ENCODE measurements around the gene CEP44.
A peak's percentile ranks its signal among the peaks of the same experiment; 100 is the strongest.
"Not testable (repeated sequence)": the region's sequence is repeated elsewhere in the genome, so short reads cannot be mapped to it uniquely, and the experiment has no call there.

CEP44 gene

GRCh38 chr4:174278467-174278866, 5.2 kb upstream of the CEP44 start:
- DNase-seq (ENCODE audit: low read depth, low spot score), result no peak

- no peak for DNase-seq (ENCODE audit: low read depth, low spot score)
Observed at GRCh38 chr4:174279433-174280155, 4.1 kb upstream of the CEP44 start.

GRCh38 chr4:174281182-174281737, 2.5 kb upstream of the CEP44 start:
- no peak for DNase-seq (ENCODE audit: low read depth, low spot score)

GRCh38 chr4:174281901-174282300, 1.8 kb upstream of the CEP44 start:
- DNase-seq (ENCODE audit: low read depth, low spot score), result no peak

- peak; percentile 73 for DNase-seq (ENCODE audit: low read depth, low spot score)
Observed at GRCh38 chr4:174282836-174283506, 740 bp upstream of the CEP44 start.

- no peak for DNase-seq (ENCODE audit: low read depth, low spot score)
Observed at GRCh38 chr4:174284487-174284886, 776 bp downstream of the CEP44 start.

- DNase-seq (ENCODE audit: low read depth, low spot score), result no peak
Observed at GRCh38 chr4:174286870-174287269, 3.2 kb downstream of the CEP44 start.

DNA sequence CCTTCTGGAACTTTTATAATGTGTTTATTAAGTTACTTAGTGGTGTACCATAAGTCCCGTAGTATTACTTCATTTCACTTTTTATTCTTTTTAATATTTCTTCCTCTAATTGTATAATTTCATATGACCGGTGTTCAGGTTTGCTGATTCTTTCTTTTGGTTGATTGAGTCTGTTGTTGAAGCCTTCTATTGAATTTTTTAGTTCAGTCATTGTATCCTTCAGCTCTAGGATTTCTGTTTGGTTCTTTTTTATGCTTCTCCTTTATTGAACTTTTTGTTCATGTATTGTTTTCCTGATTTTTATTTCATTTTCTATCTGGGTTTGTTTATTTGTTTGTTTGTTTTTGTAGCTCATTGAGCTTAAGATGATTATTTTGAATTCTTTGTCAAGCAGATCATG, 8.8 kb downstream of the CEP44 start:
- no peak for DNase-seq (ENCODE audit: low read depth, low spot score)

GRCh38 chr4:174294641-174295040, 10.9 kb downstream of the CEP44 start:
- DNase-seq (ENCODE audit: low read depth, low spot score), result not testable (repeated sequence)

- not testable (repeated sequence) for DNase-seq (ENCODE audit: low read depth, low spot score)
Observed at GRCh38 chr4:174295142-174295541, 11.4 kb downstream of the CEP44 start.

- no peak for DNase-seq (ENCODE audit: low read depth, low spot score)
Observed at GRCh38 chr4:174303687-174304086, 20.0 kb downstream of the CEP44 start.

DNA sequence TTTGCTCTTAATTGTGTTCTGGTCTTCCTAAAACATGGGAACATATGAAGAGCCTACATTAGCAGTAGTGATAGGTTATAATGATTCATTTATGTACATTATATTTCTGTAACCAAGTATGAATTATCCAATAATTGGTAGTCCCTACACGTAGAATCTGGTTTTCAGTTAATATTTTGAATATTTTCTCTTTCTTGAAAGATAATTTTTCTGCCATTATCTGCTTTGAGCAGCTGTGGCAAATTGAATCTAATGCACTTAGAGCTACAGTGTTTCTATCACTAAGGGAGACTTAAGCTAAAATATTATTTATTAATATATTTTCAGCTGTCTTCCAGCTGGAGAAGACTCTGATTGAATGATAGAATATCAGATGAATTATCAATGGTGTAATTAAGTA, 21.0 kb downstream of the CEP44 start:
- DNase-seq (ENCODE audit: low read depth, low spot score), result no peak

DNA sequence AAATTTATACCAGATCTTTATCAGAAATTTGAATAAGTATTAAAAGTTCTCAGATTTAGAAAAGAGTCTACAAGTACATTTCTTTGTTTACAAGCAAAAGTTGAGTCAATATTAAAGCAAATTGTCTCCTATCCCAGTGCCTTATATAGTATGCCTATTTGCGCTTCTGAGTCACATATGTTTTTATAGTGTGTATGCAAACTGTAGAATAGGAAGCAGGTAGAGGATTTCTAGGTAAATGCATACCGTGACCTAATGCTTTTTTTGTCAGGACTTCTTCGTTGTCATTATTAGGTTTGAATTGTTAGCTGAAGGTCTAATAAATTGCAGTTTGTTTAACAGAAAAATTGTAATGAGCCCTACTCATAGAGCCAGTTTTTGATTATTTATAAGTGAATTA, 22.2 kb downstream of the CEP44 start:
- DNase-seq (ENCODE audit: low read depth, low spot score), result no peak

DNA sequence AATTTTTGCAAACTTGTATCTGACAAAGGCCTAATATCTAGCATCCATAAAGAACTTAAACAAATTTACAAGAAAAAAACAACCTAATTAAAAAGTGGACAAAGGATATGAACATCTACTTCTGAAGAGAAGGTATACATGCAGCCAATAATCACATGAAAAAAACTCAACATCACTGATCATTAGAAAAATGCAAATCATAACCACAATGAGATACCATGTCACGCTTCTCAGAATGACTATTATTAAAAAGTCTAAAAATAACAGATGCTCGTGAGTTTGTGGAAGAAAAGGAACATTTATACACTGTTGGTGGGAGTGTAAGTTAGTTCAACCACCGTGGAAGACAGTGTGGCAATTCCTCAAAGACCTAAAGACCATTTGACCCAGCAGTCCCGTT, 24.0 kb downstream of the CEP44 start:
- DNase-seq (ENCODE audit: low read depth, low spot score), result no peak

DNA sequence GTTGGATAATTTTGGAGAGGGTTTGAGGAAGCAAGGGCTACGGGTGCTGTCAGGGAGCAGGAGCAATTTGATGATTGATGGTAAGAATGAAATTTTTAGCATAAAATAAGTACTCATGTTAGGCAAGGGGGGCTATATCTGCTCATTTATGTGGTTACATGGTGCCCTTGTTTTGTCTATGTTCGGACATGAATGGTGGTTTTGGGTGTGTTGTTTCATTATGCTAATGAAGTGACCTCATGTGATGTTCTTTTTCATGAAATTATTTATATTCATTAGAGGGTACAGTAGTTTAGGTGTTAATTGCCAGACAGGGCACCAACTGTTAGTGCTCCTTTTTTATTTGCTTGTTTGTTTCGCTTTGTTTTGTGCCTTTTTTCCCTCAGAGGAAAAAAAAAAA, 29.3 kb downstream of the CEP44 start:
- DNase-seq (ENCODE audit: low read depth, low spot score), result no peak

GRCh38 chr4:174314274-174314673, 30.6 kb downstream of the CEP44 start:
- no peak for DNase-seq (ENCODE audit: low read depth, low spot score)

DNA sequence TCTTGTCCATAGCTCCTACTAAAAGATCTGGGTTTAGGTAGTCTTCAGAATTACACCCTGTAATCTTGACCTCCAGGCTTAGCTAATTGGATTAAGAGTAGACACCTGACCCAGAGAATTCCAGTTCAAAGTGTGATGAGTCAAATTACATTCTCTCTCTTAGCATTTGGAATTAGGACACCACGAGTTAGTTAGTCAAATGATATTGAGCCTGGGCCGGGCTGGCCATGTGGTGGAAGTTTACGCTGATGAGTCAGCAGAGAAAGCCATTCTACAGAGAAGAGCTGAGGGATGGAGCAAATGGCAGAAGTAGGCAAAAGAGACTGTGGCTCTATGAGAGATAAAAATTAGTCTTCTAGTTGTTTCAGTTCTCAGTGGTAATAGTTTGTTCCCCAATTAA, 31.1 kb downstream of the CEP44 start:
- DNase-seq (ENCODE audit: low read depth, low spot score), result no peak

DNA sequence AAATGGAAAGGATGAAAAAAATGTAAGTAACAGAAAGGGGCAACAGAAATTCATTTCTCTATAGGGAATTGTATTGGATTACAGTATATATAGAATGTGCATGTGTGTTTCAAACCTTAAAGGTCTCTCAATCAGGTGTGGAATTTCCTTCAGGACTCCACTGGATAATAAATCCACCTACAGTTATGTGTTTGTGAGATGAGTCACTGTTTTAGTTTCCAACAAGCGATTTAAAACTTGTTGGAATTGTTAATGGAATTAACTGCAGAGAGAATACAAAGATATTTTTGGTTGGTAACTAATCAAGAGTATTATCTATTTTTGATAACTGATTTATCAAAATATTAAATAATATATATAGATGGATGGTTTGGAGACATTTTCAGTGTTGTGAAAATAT, 32.8 kb downstream of the CEP44 start:
- DNase-seq (ENCODE audit: low read depth, low spot score), result no peak

DNA sequence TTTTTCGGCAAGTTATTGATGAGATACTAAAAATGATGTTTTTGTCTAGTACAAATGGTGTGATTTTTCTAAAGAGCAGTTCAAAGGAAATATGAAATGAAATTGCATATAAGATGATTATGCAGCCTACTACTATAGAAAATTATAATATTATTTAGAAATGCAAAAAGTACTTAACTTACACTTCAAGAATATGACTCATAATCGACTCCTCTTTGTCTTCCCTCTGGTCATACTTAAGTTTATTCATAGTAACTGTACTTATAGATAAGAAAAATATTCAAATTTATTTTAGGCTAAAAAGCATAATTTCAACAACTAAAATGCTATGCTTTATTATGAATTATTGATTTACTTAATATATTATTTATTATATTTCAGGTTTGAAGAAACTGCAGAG, 33.2 kb downstream of the CEP44 start:
- DNase-seq (ENCODE audit: low read depth, low spot score), result no peak

- DNase-seq (ENCODE audit: low read depth, low spot score), result no peak
Observed at GRCh38 chr4:174317531-174317930, 33.8 kb downstream of the CEP44 start.

GRCh38 chr4:174318829-174319764, 35.4 kb downstream of the CEP44 start:
- no peak for DNase-seq (ENCODE audit: low read depth, low spot score)
